Astrocyte of the hippocampus (primary cell): Measurements from ENCODE around the gene SORBS1.
A peak's percentile ranks its signal among the peaks of the same experiment; 100 is the strongest.
"Not testable (repeated sequence)": the region's sequence is repeated elsewhere in the genome, so short reads cannot be mapped to it uniquely, and the experiment has no call there.

Experiments
- DNase-seq: peaks from one replicate; pipeline ENCODE4 v3.0.0; 2011; ENCODE audit warnings: low read depth, low spot score

Gene SORBS1

DNA sequence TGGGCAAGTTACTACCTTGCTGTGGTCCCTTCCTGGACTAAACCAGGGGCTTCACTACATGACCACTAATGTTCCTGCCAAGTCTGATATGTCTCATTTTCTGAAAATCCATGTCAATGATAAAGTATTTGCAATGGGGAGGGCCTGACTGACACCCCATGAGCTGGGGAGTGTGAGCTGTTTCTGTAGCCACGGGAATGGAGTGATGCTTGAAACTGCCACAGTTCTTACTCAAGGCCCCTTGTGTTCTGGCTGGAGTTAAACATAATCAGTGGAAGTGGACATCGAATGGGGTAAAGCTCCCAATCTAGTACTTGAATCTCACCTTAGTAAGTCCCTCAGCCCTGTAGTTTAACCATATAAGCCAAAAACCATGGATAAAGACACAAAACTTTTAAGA, 208.5 kb downstream of the SORBS1 start:
- no peak for DNase-seq

DNA sequence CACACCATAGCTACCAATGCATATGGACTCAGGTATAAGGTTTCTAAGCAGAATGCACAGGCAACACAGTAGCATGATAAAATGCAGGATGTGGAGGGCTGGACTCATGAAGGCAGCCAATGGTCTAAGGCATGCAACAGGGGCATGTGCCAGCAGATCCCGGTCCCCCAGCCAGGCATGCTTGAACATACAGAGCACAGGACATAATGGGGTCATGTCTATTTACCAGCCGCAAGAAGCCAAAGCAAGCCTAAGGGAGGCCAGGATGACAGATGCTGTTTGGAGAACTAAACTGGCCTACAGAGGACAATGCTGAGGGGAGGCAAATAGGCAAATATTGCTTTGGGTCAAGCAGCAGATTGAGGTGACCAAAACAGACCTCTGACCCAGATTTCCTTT, 210.3 kb downstream of the SORBS1 start:
- DNase-seq = no peak

DNA sequence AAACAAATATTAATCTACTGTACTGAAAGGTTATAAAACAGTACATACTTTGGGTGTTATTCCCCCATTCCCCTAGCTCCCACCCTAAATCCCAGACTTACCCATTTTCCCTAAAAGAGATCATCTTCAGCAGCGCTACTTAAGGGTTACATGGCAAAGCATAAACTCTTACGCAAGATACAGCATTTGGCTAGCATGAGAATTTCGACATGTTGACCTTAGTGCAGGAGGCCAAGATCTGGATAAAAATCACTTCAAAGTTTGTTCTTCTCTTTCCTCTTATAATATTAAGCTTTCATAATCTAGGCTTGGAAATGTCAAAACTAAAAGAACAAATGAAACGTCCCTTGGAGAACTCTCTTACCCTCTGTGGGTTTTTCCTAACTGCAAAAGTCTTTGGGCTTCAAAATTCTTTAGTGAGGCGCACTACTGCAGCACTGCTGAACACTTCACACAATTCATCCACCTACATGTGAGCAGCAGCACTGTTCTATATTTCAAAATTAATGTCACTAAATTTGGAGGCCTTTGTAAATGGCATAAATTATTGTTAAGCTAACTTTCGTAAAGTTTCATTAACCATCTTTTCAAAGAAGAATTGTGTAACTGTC, 210.8 kb downstream of the SORBS1 start:
- no peak for DNase-seq

DNA sequence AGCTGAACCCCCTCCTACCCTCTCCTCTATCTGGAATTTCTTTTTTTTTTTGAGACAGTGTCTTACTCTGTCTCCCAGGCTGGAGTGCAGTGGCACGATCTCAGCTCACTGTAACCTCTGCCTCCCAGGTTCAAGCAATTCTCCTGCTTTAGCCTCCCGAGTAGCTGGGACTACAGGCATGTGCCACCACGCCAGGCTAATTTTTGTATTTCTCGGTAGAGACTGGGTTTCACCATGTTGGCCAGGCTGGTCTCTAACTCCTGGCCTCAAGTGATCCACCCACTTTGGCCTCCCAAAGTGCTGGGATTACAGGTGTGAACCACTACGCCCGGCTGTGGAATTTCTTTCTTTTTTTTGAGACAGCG, 213.8 kb downstream of the SORBS1 start:
- DNase-seq = not testable (repeated sequence)

DNA sequence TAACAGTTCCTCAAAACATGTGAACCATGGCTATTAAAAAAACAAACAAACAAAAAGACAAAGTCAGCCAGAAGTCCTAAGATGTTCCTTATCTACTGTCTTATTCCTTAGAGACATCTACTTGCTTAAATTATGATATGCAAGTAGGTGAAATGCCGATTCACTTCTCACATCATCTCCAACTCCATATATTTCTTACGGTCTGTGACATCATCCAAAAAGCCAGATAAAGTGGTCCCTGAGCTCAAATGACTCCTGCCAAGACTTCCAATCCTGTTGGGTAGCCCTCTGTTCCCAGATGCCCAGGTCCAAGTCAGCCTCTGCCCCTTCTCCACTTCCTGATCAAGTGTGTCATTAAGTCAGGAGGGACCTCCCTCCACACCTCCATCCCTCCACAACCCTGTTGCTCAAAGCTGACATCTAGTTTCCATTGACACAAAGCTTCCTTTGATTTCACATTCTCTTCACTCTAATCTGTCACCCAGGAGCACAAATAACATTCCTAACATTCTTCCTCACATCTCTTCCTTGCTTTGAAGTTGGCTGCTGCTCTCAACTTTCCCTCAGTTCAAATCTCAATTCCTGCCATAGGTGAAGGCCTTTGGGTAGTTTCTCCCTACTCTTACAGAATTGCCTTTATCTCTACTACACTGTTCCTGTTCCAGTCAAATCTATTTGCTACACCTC, 214.3 kb downstream of the SORBS1 start:
- DNase-seq = peak; percentile 75

DNA sequence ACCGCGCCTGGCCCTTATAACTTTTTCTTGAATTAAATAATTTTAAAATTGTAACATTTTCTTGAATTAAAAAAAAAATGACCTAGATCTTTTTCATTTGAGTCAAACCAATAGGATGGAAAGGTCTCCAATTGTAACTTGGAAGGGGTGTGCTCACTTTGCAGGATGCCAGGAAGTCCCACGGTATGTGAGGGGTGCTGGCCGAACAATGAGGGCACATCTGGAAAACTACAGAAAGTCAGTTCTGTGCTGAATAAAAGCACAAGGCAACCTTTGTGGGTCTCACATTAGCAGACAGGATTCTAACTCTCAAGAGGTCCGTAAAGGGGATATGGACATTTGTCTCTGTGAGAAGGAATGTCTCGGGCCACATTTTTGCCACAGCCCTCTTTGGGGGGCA, 217.6 kb downstream of the SORBS1 start:
- no peak for DNase-seq

DNA sequence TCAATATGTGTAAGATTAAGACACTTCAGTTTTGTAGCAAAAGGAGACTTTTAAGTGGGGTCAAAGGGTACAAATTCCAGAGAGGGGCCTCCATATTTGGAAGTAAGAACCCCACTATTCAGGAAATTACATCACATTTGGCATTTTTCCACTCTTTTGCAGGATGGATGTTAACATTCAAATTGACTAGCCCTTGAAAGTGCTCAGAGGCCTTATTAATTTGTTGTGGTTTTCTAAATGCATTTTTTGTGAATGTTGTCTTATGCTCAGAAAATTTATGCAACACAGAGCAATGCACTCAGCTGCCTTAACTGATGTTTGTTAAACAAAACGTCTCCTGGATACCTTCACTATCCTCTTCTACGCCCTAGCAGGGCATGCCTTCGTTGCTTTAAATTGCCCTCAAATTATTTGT, 219.4 kb downstream of the SORBS1 start:
- peak; percentile 32 for DNase-seq

DNA sequence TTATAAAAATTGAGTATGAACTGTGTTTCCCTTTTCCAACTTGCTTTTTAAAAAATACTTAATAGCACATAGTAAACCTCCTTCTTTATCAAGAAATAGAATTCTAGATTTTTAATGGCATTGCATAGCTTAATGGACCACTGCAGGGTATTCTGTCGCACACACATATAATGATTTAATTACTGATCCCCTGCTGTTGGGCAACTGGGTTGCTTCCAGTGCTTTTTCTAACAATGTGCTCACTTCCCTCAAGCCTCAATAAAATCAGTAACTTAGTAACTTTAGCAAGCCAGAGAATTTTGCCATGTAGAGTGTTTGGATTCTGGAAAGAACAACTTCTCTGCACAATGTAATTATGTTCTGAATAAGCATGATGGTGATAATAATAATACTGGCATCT, 221.3 kb downstream of the SORBS1 start:
- no peak for DNase-seq

DNA sequence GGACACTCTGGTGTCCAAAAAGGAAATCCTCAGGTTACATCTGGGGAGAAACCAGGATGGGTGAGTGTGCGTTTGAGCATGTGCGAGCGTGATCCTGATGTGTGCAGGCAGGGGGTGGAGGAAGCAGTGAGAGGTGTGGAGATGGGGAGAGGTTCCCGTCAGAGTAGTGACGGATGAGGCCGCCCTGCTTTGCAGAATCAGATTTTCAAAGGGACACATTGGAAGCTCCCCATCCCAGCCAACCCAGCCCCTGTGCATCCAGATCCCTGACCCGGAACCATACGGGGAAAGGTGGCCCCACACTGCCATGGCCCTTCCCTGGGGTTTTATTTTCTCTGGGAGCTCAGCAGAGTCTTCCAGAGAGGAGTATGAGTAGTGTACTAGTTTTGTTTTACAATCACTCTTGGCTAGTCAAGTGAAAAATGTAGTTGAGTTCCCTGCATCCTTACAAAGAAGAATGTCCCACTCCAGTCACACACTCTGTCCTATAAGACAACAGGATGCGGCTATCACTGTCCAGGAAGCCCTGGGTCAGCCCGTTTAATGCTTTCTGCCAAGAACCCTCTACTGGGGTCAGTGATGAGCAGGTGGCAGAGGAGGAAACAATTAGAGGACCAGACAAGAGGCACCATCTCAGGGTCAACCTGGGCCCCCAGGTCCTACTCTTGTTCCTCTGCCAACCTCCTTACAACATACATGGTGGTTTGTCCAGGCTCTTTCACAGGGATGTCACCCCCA, 223.6 kb downstream of the SORBS1 start:
- no peak for DNase-seq

DNA sequence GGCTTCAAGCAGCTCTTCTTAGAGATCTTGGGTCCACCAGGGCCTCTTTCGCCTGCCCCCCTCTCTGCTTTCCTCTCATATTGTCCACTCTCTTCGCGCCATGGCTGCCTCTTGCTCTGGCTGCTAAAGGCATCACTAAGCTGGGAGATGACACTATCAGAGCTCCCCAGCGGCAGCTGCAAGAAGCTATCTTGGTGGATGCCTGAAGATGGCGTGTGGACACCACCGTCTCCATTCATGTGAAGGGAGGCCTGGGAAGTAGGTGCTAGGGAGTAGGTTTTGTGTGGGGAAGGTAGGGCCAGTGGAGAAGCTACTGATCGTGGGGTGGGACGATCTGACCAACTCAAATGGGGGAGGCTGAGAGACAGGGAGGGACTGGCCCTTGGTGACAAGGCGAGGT, 224.5 kb downstream of the SORBS1 start:
- DNase-seq = no peak

DNA sequence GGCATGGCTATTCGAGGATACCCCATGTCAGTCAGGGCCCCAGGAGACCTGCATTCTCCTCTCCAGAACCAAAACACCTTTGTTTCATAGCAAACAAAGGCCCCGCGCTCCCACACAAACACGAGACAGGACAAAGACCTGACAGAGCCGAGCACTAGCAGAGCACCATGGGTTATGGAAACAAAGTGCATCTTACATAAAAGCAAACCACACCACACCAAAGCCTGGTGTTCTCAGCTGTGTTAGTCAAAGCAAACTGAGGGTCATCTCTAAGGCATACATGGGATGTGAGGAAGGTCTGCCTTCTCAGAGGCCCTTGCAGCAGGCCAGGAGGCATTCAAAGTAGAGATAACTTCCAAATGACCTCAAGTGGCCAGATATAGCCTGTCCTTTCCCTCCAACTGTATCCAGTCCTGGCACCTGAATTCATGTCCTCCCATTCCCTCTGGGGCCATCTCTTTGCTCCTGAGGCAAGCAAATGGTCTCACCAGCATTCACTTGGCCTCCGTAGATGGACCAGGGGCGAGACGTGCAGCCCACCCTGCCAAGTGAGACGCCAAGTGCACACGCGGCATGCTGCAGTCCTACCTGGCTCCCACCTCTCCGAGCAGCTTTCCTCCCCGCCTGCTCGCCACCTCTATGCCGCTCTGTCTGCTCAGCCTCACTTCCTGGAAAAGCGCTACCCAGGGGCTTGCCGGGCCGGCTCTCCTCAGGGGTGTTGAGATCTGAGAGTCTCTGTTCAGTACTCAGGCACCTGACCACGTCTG, 225.1 kb downstream of the SORBS1 start:
- DNase-seq = no peak

DNA sequence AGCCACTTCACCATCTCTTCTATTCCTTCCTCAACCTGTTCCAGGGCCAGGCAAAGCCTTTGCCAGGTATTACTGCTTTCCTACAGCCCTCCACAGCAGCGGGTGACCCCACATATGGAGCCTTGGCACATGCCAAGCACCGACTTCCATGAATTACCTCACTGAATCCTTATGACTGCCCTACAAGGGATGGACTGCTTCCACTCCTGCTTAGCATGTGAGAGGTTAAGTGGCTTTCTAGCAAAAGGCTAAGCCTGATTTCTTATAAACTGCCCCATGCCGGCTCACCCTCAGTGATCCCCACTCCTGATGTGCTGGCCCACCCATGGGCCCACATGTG, 226.4 kb downstream of the SORBS1 start:
- no peak for DNase-seq

DNA sequence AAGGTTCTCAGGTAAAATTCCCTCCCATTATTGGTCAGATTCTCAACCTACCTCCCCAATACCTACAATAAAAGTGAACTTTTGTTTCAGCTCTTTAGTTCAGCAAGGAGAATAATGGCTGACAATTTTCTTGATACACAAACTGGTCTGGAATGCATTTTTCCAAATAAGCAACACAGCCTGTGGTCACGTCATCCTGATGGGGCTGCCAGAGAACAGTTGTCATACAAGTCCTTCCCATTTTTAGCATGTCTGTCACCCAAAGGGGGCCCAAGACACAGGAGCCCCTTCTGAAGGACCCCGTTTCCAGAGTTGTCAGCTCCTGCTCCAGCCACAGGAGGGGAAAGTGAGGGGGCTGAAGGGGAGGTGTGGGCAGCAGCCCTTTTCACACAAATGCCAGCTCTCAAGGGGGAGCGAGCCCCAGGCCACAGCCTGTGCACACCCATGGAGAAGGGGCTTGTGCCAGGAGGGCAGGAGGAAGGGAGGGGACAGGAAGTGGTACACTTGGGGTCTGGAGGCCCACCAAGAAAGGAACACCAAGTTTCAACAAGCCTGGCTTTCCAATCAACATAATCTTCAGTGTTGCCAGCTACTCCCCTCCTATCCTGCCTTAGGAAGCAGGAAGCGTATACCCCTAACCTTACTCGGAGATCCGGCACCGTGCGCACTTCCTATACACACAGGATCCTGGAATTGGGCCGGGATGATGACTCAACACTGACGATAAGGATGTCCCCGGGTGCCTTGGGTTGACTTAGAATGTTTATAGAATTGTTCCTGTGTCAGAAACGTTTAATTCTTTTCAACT, 227.0 kb downstream of the SORBS1 start:
- DNase-seq = peak; percentile 85

DNA sequence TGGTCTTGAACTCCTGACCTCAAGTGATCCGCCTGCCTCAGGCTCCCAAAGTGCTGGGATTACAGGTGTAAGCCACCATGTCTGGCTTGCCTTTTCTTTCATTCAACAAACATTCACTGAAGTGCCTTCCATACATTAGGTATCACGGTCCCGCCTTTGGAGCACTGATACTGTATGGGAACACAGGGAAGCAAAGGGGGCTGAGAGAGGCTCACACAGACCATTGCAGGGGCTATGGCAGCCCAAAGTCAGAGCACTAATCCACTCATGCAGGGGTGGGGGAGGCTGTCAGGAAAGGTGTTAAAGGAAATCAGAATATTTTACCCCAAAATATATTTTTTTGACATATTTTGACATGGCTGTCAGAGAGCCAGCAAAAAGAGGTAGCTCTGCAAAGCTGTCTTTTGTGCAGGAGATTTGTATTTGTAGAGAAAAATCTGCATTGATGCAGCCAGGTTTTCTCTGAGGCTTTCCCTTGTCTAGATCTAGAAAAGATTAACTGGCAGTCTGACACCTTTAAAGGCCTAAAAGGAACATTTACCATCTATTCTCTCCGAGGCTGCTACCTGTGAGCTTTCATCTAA, 228.4 kb downstream of the SORBS1 start:
- no peak for DNase-seq

DNA sequence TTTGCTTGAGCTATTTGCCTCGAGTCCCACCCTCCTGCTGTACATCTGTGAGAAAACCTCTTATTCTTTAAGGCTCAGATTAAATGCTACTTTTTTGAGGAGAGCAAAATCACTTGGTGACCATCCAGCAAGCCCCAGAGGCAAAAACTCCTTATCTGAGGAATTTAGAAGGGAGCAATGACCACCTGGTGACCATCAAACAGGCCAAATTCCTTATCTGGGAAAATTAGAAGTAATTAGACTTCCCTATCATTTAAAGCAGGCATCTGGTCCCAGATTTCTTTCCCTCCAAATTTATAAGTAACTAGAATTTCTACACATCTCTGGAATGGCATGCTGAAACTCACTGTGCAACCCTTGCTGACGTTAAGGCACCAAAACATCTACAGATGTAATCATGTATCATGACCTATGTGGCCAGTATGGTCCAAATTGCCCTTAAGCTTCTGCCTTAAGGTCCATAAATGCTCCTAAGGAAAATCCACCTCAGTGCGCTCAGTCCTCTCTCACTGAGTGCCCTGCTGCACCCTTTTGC, 229.5 kb downstream of the SORBS1 start:
- no peak for DNase-seq

DNA sequence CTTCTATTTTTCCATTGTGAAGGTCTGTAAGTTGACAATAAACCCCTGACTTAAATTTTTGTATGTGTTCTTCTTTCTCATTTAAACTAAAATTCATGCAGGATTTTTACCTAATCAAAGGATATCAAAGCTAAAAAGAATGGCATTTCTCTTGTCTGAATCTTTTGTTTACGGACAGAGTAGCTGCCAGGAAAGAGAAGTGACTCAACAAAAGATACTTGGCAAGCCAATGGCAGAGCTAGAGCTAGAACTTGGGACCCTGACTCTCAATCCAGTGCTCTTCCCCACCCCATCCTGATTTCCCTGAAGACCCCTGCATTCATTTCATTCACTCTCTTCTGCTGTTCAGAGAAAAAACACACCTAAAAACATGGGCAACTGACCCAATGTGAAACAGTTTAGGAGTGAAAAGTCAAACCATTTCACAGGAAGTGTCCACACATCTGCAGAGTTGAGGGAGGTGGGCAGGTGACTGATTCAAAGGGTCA, 230.2 kb downstream of the SORBS1 start:
- no peak for DNase-seq

DNA sequence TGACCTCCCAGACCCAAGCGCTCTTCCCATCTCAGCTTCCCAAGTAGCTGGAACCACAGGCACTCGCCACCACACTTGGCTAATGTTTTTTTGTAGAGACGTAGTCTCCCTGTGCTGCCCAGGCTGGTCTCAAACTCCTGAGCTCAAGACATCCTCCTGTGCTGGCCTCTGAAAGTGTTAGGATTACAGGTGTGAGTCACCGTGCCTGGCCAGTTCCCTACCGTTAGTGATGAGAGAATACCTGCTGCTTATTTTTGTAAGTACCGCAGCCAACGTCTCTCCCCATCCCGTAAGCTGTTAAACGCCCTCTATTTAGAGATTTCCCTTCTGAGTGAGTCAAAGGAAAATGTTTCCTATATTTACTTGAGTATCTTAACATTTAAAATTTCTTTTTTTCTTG, 231.9 kb downstream of the SORBS1 start:
- no peak for DNase-seq

DNA sequence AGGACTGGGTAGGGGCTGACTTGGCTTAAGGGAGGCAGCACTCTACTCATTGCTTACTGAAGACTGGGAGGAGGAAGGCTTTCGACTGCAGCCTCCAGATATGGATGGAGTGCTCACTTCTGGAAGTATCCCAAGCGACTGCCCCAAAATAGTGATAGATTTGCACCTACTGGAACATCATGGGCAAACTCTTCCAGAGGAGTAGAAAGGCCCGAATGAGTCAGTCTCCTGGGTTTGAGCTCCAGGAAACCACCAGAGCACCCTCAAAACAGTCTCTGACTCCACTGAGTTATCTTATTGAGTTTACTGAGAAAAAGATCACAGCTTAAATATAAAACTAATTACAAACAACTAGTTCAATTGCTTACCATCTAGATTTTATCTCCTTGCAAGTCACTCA, 233.2 kb downstream of the SORBS1 start:
- no peak for DNase-seq

DNA sequence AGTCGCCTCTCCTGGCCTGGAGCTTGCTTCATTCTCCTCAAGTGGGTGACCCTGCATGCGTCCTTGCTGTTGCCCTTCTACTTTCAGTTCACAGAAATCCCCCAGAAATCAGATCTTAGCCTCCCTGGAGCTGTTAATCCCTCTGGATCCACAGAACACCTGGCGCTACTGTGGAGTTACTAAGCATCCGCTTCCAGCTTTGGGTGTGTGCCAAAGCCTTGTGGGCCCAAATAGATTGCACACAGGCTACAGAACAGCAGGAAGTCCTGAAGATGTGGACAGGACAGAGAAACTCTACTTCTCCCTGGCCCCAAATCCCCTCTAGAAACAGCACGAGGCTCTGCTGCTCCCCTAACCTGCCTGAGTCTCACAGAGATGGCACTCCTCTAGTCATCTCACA, 233.8 kb downstream of the SORBS1 start:
- peak; percentile 56 for DNase-seq

DNA sequence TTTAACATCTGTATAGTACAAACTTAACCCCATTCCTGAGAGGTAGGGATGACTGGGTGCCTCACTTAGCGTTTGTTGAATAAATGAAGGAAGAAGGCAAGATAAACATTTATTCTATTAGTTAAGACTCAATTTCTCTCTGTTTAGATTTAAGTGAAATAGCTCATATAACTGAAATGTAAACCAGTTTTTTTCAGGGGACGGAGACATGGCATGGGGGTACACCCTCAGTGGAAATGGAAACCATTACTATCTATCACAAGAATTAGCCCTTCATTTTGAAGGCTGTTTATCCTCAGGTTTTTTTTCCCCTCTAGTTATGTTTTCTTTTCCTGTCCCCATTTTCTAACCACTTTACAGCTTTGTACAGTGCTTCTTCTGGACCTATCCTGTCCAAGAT, 234.8 kb downstream of the SORBS1 start:
- no peak for DNase-seq

DNA sequence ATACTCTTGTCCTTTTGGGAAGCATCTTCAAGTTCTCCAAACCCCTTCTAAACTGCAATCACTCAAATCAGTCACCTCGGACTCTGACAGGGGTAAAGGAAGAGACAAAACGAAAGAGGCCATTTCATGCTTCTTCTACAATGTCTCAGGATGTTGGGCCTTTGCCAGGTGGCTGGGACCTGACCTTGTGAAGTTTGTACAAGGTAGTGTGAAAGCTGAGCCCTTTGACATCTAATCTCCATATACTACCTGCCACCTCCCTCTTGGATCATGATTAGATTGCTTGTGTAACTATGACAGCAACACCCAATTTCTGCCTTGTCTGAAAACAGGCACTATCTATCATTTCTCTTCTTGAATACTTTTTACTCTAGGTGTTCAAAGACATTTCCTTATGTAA, 235.3 kb downstream of the SORBS1 start:
- no peak for DNase-seq
